Prostate gland (tissue), 2 donors: ENCODE results near the gene ACOT9. TPM values are rescaled to one million over a fixed set of nuclear protein-coding genes. Genes with fewer than 3 reads are reported as not detected.

Source experiments
- DNase-seq: peaks from one replicate; pipeline ENCODE4 v3.0.0-alpha.2; 2019; ENCODE audit warnings: low spot score
- H3K27ac ChIP-seq, 2 donors: fragments of 200-600 bp; sonication (generic); 2 replicates each; pipeline ENCODE4 v1.5.1; 2017 to 2019
- H3K27me3 ChIP-seq: fragments of 200-600 bp; sonication (generic); replicated peaks from 2 replicates; pipeline ENCODE4 v1.5.1; 2019; ENCODE audit not compliant: insufficient read depth
- H3K36me3 ChIP-seq, 2 donors: fragments of 200-600 bp; sonication (generic); 1 replicate in 1 of 2; 2 replicates in 1 of 2; pipeline versions ENCODE4 v1.5.1 to v1.8.1; 2017 to 2019
- H3K4me1 ChIP-seq: fragments of 200-600 bp; sonication (generic); replicated peaks from 2 replicates; pipeline ENCODE4 v1.5.1; 2019
- H3K4me3 ChIP-seq, 2 donors: fragments of 200-600 bp; sonication (generic); 2 replicates each; pipeline ENCODE4 v1.5.1; 2017 to 2019
- H3K9me3 ChIP-seq: fragments of 200-600 bp; sonication (generic); 2 replicates; pipeline ENCODE4 v1.5.1; 2017
- CTCF ChIP-seq, 4 experiments: fragments of 200-600 bp in 2 of 4; fragments of 450-650 bp in 2 of 4; sonication (generic) in 2 of 4; IDR thresholded peaks; 1 replicate in 3 of 4; 2 replicates in 1 of 4; pipeline ENCODE4 v1.5.1; 2016 to 2019; ENCODE audit warnings: antibody characterized with exemption in 4 of 4, mild to moderate bottlenecking in 2 of 4, moderate library complexity in 2 of 4
- POLR2A ChIP-seq: fragments of 450-650 bp; IDR thresholded peaks from one replicate; pipeline ENCODE4 v1.6.1; 2016; ENCODE audit warnings: antibody characterized with exemption, mild to moderate bottlenecking
- POLR2AphosphoS5 ChIP-seq: sonication (generic); formaldehyde crosslinking; IDR thresholded peaks from one replicate; pipeline ENCODE4 v1.6.1; 2017; ENCODE audit warnings: antibody characterized with exemption
- WGBS: methylation state at CpG from one replicate; pipeline ENCODE4 v1.1.5; 2018; 5-methylcytosine and 5-hydroxymethylcytosine counted together
- intact Hi-C: fragments of 100-400 bp; cut with DNase I; formaldehyde crosslinking; loops from one replicate; pipeline ENCODE4 v1.14.2; 2022
- total RNA-seq, 2 donors: library from RNA; depleted of rRNA; stranded (reverse); fragments of >200 nt; gene quantifications; one replicate each; pipeline ENCODE4 v1.1.0, GENCODE V29; 2016

The ACOT9 gene
- total RNA-seq, 2 donors from 2014 or later: 19.6 to 31.5 TPM

- whole genome bisulfite sequencing: 73% methylated on average over 17 of the region's 28 CpGs
- no peak for DNase-seq
- intact Hi-C loops: no loop called here
- no peak for TF ChIP-seq POLR2A
- no peak for TF ChIP-seq POLR2AphosphoS5
- no peak for TF ChIP-seq CTCF (IDR thresholded peaks at IDR 0.05)
- no peak overlapping the region for H3K27ac ChIP-seq
- no peaks in the 10 kb centered on the region for H3K4me1 ChIP-seq
- H3K9me3 ChIP-seq: no peaks in the 10 kb centered on the region
- no peaks in the 10 kb centered on the region for H3K27me3 ChIP-seq
- H3K36me3 ChIP-seq: no peaks in the 10 kb centered on the region
- H3K4me3 ChIP-seq: no peak overlapping the region
Measured at GRCh38 chrX:23766650-23767551, 23.8 kb upstream of the ACOT9 start.

GRCh38 chrX:23765868-23766267 lies 22.8 kb upstream of the ACOT9 start:
- H3K9me3 ChIP-seq: no peaks in the 10 kb centered on the region
- WGBS: 85% methylated on average over 10 of the region's 16 CpGs
- no peaks in the 10 kb centered on the region for H3K4me1 ChIP-seq
- H3K36me3 ChIP-seq: no peaks in the 10 kb centered on the region
- intact Hi-C loops: no loop called here
- no peak overlapping the region for H3K4me3 ChIP-seq
- no peaks in the 10 kb centered on the region for H3K27me3 ChIP-seq
- TF ChIP-seq POLR2A (no peak), POLR2AphosphoS5 (no peak), CTCF (IDR thresholded peaks at IDR 0.05) (no peak)
- no peak for DNase-seq
- no peak overlapping the region for H3K27ac ChIP-seq

GRCh38 chrX:23765449-23765848 lies 22.4 kb upstream of the ACOT9 start:
- Histone ChIP-seq H3K27ac (no peak overlapping the region), H3K4me1 (no peaks in the 10 kb centered on the region), H3K9me3 (no peaks in the 10 kb centered on the region), H3K4me3 (no peak overlapping the region), H3K27me3 (no peaks in the 10 kb centered on the region), H3K36me3 (no peaks in the 10 kb centered on the region)
- no peak for TF ChIP-seq CTCF (IDR thresholded peaks at IDR 0.05)
- no peak for TF ChIP-seq POLR2A
- TF ChIP-seq POLR2AphosphoS5: no peak
- no peak for DNase-seq
- WGBS: 100% methylated on average over 3 of the region's 5 CpGs
- intact Hi-C loops: no loop called here

- intact Hi-C loops: no loop called here
- no peak for DNase-seq
- 78% methylated on average over 4 of the region's 4 CpGs for WGBS
- no peak for TF ChIP-seq POLR2AphosphoS5
- TF ChIP-seq CTCF (IDR thresholded peaks at IDR 0.05): no peak
- no peak for TF ChIP-seq POLR2A
- H3K27me3 ChIP-seq: no peaks in the 10 kb centered on the region
- no peaks in the 10 kb centered on the region for H3K9me3 ChIP-seq
- no peaks in the 10 kb centered on the region for H3K4me1 ChIP-seq
- no peak overlapping the region for H3K4me3 ChIP-seq
- no peaks in the 10 kb centered on the region for H3K36me3 ChIP-seq
- H3K27ac ChIP-seq: no peak overlapping the region
Measured at GRCh38 chrX:23764188-23764984, 21.3 kb upstream of the ACOT9 start.
